AG04450 (cell line): Measurements from ENCODE around the gene RPTOR. TPM values are rescaled to one million over a fixed set of nuclear protein-coding genes. Genes with fewer than 3 reads are reported as not detected.

Source experiments
- CTCF ChIA-PET: fragments of 300-600, 350-600 bp; formaldehyde crosslinking; extraction: SDS; loops from one replicate; lab custom pipeline; 2022; ENCODE audit warnings: antibody characterized with exemption, inconsistent platforms; lab: Charles Lee
- POLR2A ChIA-PET: fragments of 350-600 bp; formaldehyde crosslinking; extraction: SDS; loops from one replicate; lab custom pipeline; 2021; ENCODE audit warnings: antibody characterized with exemption, inconsistent platforms; lab: Yijun Ruan, JAX
- DNase-seq: peaks from one replicate; pipeline ENCODE4 v3.0.0-alpha.2; 2011; ENCODE audit warnings: low read depth, low spot score
- H3K27ac ChIP-seq: one replicate; pipeline ENCODE4 v1.5.1; 2012; ENCODE audit warnings: low read depth, low read length, control low read depth
- H3K27me3 ChIP-seq: one replicate; pipeline ENCODE4 v1.6.0; 2012; ENCODE audit warnings: low read length; ENCODE audit not compliant: control insufficient read depth, insufficient read depth
- H3K4me3 ChIP-seq: 2 replicates; pipeline ENCODE4 v1.5.1; 2011; ENCODE audit warnings: mild to moderate bottlenecking, low read depth, low read length, control low read depth
- H3K9me3 ChIP-seq: 2 replicates; pipeline ENCODE4 v1.5.1; 2012; ENCODE audit warnings: low read length; ENCODE audit not compliant: control insufficient read depth, insufficient read depth
- CTCF ChIP-seq: IDR thresholded peaks from 2 replicates; pipeline ENCODE4 v1.5.1; 2011; ENCODE audit warnings: low read depth, low read length, control low read depth, inconsistent platforms
- polyA plus RNA-seq: library from polyadenylated mRNA; depleted of rRNA; stranded (reverse); fragments of >200 nt; gene quantifications from 2 replicates; pipeline ENCODE4 v1.2.3, GENCODE V29; 2011

The RPTOR gene
- polyA plus RNA-seq, 1 experiment = 6.2 TPM

GRCh38 chr17:80545499-80545826 is 825 bp downstream of the RPTOR start:
- CTCF ChIA-PET = no interaction called here
- POLR2A ChIA-PET = no interaction called here
- H3K9me3 ChIP-seq = no peaks in the 10 kb centered on the region

GRCh38 chr17:80546267-80546666 is 1.6 kb downstream of the RPTOR start:
- no peak for TF ChIP-seq CTCF
- Histone ChIP-seq H3K4me3 (peak overlapping the region; percentile 95), H3K27ac (no peak overlapping the region), H3K9me3 (no peaks in the 10 kb centered on the region), H3K27me3 (no peaks in the 10 kb centered on the region)
- no peak for DNase-seq
- CTCF ChIA-PET = interaction anchor here (1.8 kb wide), 1 partner anchor 29 kb away, joined by 7 read pairs; no protein-coding TSS in a partner anchor
- POLR2A ChIA-PET = no interaction called here

More at GRCh38 chr17:80545499-80545826, 825 bp downstream of the RPTOR start:
- no peak overlapping the region for H3K27ac ChIP-seq
- no peak for TF ChIP-seq CTCF
- H3K27me3 ChIP-seq = no peaks in the 10 kb centered on the region
- peak overlapping the region; percentile 95 for H3K4me3 ChIP-seq
- no peak for DNase-seq

- no peak overlapping the region for H3K27ac ChIP-seq
- TF ChIP-seq CTCF = no peak
- ChIA-PET POLR2A (no interaction called here), CTCF (no interaction called here)
- no peak for DNase-seq
- no peak overlapping the region for H3K4me3 ChIP-seq
- H3K27me3 ChIP-seq = no peaks in the 10 kb centered on the region
- H3K9me3 ChIP-seq = no peaks in the 10 kb centered on the region
These were observed 7.9 kb downstream of the RPTOR start for GRCh38 chr17:80552523-80552922.

- TF ChIP-seq CTCF = no peak
- H3K4me3 ChIP-seq = no peak overlapping the region
- DNase-seq = no peak
- no peaks in the 10 kb centered on the region for H3K27me3 ChIP-seq
- ChIA-PET POLR2A (no interaction called here), CTCF (interaction anchor here (1.6 kb wide), 1 partner anchor 20 kb away, joined by 5 read pairs; no protein-coding TSS in a partner anchor)
- no peak overlapping the region for H3K27ac ChIP-seq
- no peaks in the 10 kb centered on the region for H3K9me3 ChIP-seq
These were observed 10.6 kb downstream of the RPTOR start for GRCh38 chr17:80555266-80555665.

GRCh38 chr17:80558046-80558445 is 13.4 kb downstream of the RPTOR start:
- no peak for DNase-seq
- H3K9me3 ChIP-seq = no peaks in the 10 kb centered on the region
- POLR2A ChIA-PET = no interaction called here
- no peak overlapping the region for H3K4me3 ChIP-seq
- no peak overlapping the region for H3K27ac ChIP-seq
- no peak for TF ChIP-seq CTCF
- CTCF ChIA-PET = interaction anchor here (2.1 kb wide), 1 partner anchor 18 kb away, joined by 9 read pairs; no protein-coding TSS in a partner anchor
- no peaks in the 10 kb centered on the region for H3K27me3 ChIP-seq
